Measurements from ENCODE around the gene NTRK3. TPM values are rescaled to one million over a fixed set of nuclear protein-coding genes. Genes with fewer than 3 reads are reported as not detected.

NTRK3 gene
- total and polyA plus RNA-seq, 9 donors = 1.8 to 7.9 (median 3.2) TPM

- DNase-seq = peak; percentile 50
Measured at GRCh38 chr15:88014454-88015160, 241.9 kb downstream of the NTRK3 start.

GRCh38 chr15:88013111-88013510 lies 243.4 kb downstream of the NTRK3 start:
- H3K27me3 ChIP-seq (ENCODE audit: control insufficient read depth, insufficient read depth, low read length) = peaks cover 2% of the 10 kb centered on the region
- H3K4me1 ChIP-seq (ENCODE audit: control insufficient read depth, insufficient read depth, low read length) = no peaks in the 10 kb centered on the region
- no peak for DNase-seq
- H3K36me3 ChIP-seq (ENCODE audit: control insufficient read depth, insufficient read depth, low read length) = no peaks in the 10 kb centered on the region
- no peak overlapping the region for H3K27ac ChIP-seq (ENCODE audit: low read length)
- H3K9me3 ChIP-seq (replicated peaks; ENCODE audit: control insufficient read depth, low read depth, low read length) = no peaks in the 10 kb centered on the region
- H3K4me3 ChIP-seq (ENCODE audit: low read length) = no peak overlapping the region
- 100% methylated on average over 2 of the region's 8 CpGs for WGBS (ENCODE audit: insufficient coverage)

More at GRCh38 chr15:88014454-88015160, 241.9 kb downstream of the NTRK3 start:
- Histone ChIP-seq H3K27me3 (ENCODE audit: control insufficient read depth, insufficient read depth, low read length) (peaks cover 2% of the 10 kb centered on the region), H3K36me3 (ENCODE audit: control insufficient read depth, insufficient read depth, low read length) (no peaks in the 10 kb centered on the region), H3K9me3 (replicated peaks; ENCODE audit: control insufficient read depth, low read depth, low read length) (no peaks in the 10 kb centered on the region), H3K27ac (ENCODE audit: low read length) (no peak overlapping the region), H3K4me3 (ENCODE audit: low read length) (no peak overlapping the region), H3K4me1 (ENCODE audit: control insufficient read depth, insufficient read depth, low read length) (no peaks in the 10 kb centered on the region)
- WGBS (ENCODE audit: insufficient coverage) = no CpG with 5 or more reads among the region's 9 CpGs

- Histone ChIP-seq H3K27me3 (ENCODE audit: control insufficient read depth, insufficient read depth, low read length) (no peaks in the 10 kb centered on the region), H3K4me1 (ENCODE audit: control insufficient read depth, insufficient read depth, low read length) (no peaks in the 10 kb centered on the region), H3K27ac (ENCODE audit: low read length) (no peak overlapping the region), H3K9me3 (replicated peaks; ENCODE audit: control insufficient read depth, low read depth, low read length) (no peaks in the 10 kb centered on the region), H3K4me3 (ENCODE audit: low read length) (no peak overlapping the region), H3K36me3 (ENCODE audit: control insufficient read depth, insufficient read depth, low read length) (no peaks in the 10 kb centered on the region)
- WGBS (ENCODE audit: insufficient coverage) = 86% methylated on average over 3 of the region's 7 CpGs
- DNase-seq = no peak
Measured at GRCh38 chr15:88012688-88013087, 243.9 kb downstream of the NTRK3 start.

GRCh38 chr15:88012233-88012632 lies 244.3 kb downstream of the NTRK3 start:
- WGBS (ENCODE audit: insufficient coverage) = 83% methylated on average over 1 of the region's 4 CpGs
- Histone ChIP-seq H3K36me3 (ENCODE audit: control insufficient read depth, insufficient read depth, low read length) (no peaks in the 10 kb centered on the region), H3K27ac (ENCODE audit: low read length) (no peak overlapping the region), H3K4me3 (ENCODE audit: low read length) (no peak overlapping the region), H3K4me1 (ENCODE audit: control insufficient read depth, insufficient read depth, low read length) (no peaks in the 10 kb centered on the region), H3K9me3 (replicated peaks; ENCODE audit: control insufficient read depth, low read depth, low read length) (no peaks in the 10 kb centered on the region), H3K27me3 (ENCODE audit: control insufficient read depth, insufficient read depth, low read length) (no peaks in the 10 kb centered on the region)
- DNase-seq = no peak

- peak; percentile 11 for DNase-seq
- no peaks in the 10 kb centered on the region for H3K9me3 ChIP-seq (replicated peaks; ENCODE audit: control insufficient read depth, low read depth, low read length)
- H3K27me3 ChIP-seq (ENCODE audit: control insufficient read depth, insufficient read depth, low read length) = no peaks in the 10 kb centered on the region
- no peaks in the 10 kb centered on the region for H3K36me3 ChIP-seq (ENCODE audit: control insufficient read depth, insufficient read depth, low read length)
- WGBS (ENCODE audit: insufficient coverage) = 100% methylated on average over 1 of the region's 4 CpGs
- no peak overlapping the region for H3K4me3 ChIP-seq (ENCODE audit: low read length)
- no peak overlapping the region for H3K27ac ChIP-seq (ENCODE audit: low read length)
- H3K4me1 ChIP-seq (ENCODE audit: control insufficient read depth, insufficient read depth, low read length) = no peaks in the 10 kb centered on the region
Measured at GRCh38 chr15:88011533-88011932, 245.0 kb downstream of the NTRK3 start.

- Histone ChIP-seq H3K27ac (ENCODE audit: low read length) (no peak overlapping the region), H3K4me1 (ENCODE audit: control insufficient read depth, insufficient read depth, low read length) (no peaks in the 10 kb centered on the region), H3K9me3 (replicated peaks; ENCODE audit: control insufficient read depth, low read depth, low read length) (no peaks in the 10 kb centered on the region), H3K4me3 (ENCODE audit: low read length) (no peak overlapping the region), H3K36me3 (ENCODE audit: control insufficient read depth, insufficient read depth, low read length) (no peaks in the 10 kb centered on the region), H3K27me3 (ENCODE audit: control insufficient read depth, insufficient read depth, low read length) (no peaks in the 10 kb centered on the region)
- no peak for DNase-seq
- no CpG with 5 or more reads among the region's 3 CpGs for WGBS (ENCODE audit: insufficient coverage)
Measured at GRCh38 chr15:88006146-88006545, 250.4 kb downstream of the NTRK3 start.

- H3K4me1 ChIP-seq (ENCODE audit: control insufficient read depth, insufficient read depth, low read length) = no peaks in the 10 kb centered on the region
Measured at GRCh38 chr15:88004399-88004798, 252.1 kb downstream of the NTRK3 start.

GRCh38 chr15:88003541-88004327 lies 252.8 kb downstream of the NTRK3 start:
- Histone ChIP-seq H3K27ac (ENCODE audit: low read length) (no peak overlapping the region), H3K4me1 (ENCODE audit: control insufficient read depth, insufficient read depth, low read length) (no peaks in the 10 kb centered on the region), H3K4me3 (ENCODE audit: low read length) (no peak overlapping the region), H3K27me3 (ENCODE audit: control insufficient read depth, insufficient read depth, low read length) (no peaks in the 10 kb centered on the region), H3K9me3 (replicated peaks; ENCODE audit: control insufficient read depth, low read depth, low read length) (no peaks in the 10 kb centered on the region), H3K36me3 (ENCODE audit: control insufficient read depth, insufficient read depth, low read length) (no peaks in the 10 kb centered on the region)
- DNase-seq = no peak
- WGBS (ENCODE audit: insufficient coverage) = 88% methylated on average over 1 of the region's 2 CpGs

More at GRCh38 chr15:88004399-88004798, 252.1 kb downstream of the NTRK3 start:
- Histone ChIP-seq H3K4me3 (ENCODE audit: low read length) (no peak overlapping the region), H3K27ac (ENCODE audit: low read length) (no peak overlapping the region), H3K36me3 (ENCODE audit: control insufficient read depth, insufficient read depth, low read length) (no peaks in the 10 kb centered on the region), H3K9me3 (replicated peaks; ENCODE audit: control insufficient read depth, low read depth, low read length) (no peaks in the 10 kb centered on the region), H3K27me3 (ENCODE audit: control insufficient read depth, insufficient read depth, low read length) (no peaks in the 10 kb centered on the region)
- no CpG with 5 or more reads among the region's 1 CpG for WGBS (ENCODE audit: insufficient coverage)
- DNase-seq = no peak

- DNase-seq = no peak
Measured at GRCh38 chr15:88002706-88003105, 253.8 kb downstream of the NTRK3 start.

GRCh38 chr15:87998630-87999029 lies 257.9 kb downstream of the NTRK3 start:
- no peak for DNase-seq
- Histone ChIP-seq H3K4me3 (ENCODE audit: low read length) (no peak overlapping the region), H3K9me3 (replicated peaks; ENCODE audit: control insufficient read depth, low read depth, low read length) (no peaks in the 10 kb centered on the region), H3K27ac (ENCODE audit: low read length) (no peak overlapping the region), H3K4me1 (ENCODE audit: control insufficient read depth, insufficient read depth, low read length) (no peaks in the 10 kb centered on the region), H3K27me3 (ENCODE audit: control insufficient read depth, insufficient read depth, low read length) (no peaks in the 10 kb centered on the region), H3K36me3 (ENCODE audit: control insufficient read depth, insufficient read depth, low read length) (no peaks in the 10 kb centered on the region)

More at GRCh38 chr15:88002706-88003105, 253.8 kb downstream of the NTRK3 start:
- H3K4me3 ChIP-seq (ENCODE audit: low read length) = no peak overlapping the region
- H3K36me3 ChIP-seq (ENCODE audit: control insufficient read depth, insufficient read depth, low read length) = no peaks in the 10 kb centered on the region
- no peaks in the 10 kb centered on the region for H3K27me3 ChIP-seq (ENCODE audit: control insufficient read depth, insufficient read depth, low read length)
- no peak overlapping the region for H3K27ac ChIP-seq (ENCODE audit: low read length)
- no peaks in the 10 kb centered on the region for H3K9me3 ChIP-seq (replicated peaks; ENCODE audit: control insufficient read depth, low read depth, low read length)
- H3K4me1 ChIP-seq (ENCODE audit: control insufficient read depth, insufficient read depth, low read length) = no peaks in the 10 kb centered on the region
- WGBS (ENCODE audit: insufficient coverage) = no CpG with 5 or more reads among the region's 4 CpGs
